ENCODE measurements around the gene AK2.

GRCh38 chr1:33018112-33018511, 18.6 kb downstream of the AK2 start:
- TF ChIP-seq EZH2 (optimal IDR thresholded peaks at IDR 0.05; ENCODE audit: low read depth, low read length): no peak
- no peak for TF ChIP-seq CTCF (IDR thresholded peaks at IDR 0.05; ENCODE audit: low read length)
- TF ChIP-seq EZH2phosphoT487 (IDR thresholded peaks at IDR 0.05; ENCODE audit: low read length): no peak

All from MM.1S (cell line).